NCI-H526 treated with DMSO at 0.1 percent for 48 hours (cell line): ENCODE data around the gene SEC31A.
"Not testable (repeated sequence)": the region's sequence is repeated elsewhere in the genome, so short reads cannot be mapped to it uniquely, and the experiment has no call there.

Source experiments
- DNase-seq: peaks from one replicate; lab custom pipeline; 2025; lab: John Stamatoyannopoulos, UW

Gene SEC31A

GRCh38 chr4:82890901-82891706 is at the start of gene SEC31A:
Gene SEC31A (minus strand): TSS chr4:82891153. CDS start chr4:82881936, 9,217 bp downstream.
- peak; percentile 77 for DNase-seq

DNA sequence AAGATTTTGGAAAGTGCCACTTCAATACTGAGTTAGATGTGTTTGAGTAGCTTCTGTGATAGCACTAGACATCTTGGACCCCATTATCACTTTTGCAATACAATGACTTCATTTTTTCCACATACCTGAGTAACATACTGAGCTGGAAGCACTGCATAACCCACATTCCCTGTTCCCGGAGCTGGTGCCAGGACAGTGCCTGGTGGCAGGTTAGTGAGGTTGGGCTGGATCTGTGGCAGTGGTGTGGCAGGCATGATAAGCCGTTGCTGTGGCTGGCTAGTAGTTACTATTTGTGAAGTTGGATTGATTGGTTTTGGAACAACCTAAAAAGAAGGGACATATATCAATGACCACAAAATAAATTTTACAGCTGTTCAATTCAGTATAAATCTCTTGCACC is 48.5 kb upstream of the SEC31A start:
- DNase-seq = no peak

DNA sequence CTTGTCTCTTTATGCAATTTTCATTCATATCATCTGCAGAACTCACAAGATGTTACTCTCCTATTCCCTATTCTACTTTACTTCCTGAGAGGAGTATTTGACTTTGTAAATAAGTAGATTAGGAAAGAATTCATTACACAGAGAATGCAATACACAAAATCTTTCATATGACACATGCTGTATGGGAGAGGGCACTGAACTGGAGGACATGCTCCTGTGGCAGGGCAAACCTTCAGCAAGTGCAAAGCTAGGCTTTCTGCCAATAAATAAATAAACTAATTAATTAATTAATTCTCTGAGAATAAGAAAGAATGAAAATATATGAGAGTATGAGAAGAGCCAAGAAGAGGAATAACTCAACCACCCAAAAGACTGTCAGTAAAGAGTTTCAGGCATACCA is 43.5 kb upstream of the SEC31A start:
- no peak for DNase-seq

- no peak for DNase-seq
These were observed 40.1 kb upstream of the SEC31A start for GRCh38 chr4:82930848-82931755.

- no peak for DNase-seq
These were observed 30.8 kb upstream of the SEC31A start for GRCh38 chr4:82921795-82922194.

DNA sequence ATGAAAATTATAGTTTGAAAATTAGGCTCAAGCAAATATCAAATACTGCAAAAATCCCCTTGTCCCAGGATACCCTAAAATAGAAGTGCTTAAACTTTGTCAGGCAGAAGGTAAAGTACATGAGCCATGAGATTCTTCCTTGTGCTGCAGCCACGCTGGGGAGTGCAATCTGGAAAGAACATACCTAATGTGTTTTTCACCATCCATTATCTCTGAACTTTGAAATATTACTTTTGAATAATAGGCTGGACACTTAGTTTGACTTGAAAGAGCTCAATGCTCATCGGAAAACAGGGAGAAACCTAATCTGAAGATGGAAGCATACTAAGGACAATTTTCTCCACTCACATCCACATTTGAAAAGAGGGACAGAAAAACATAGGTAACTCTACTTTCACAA is 28.4 kb upstream of the SEC31A start:
- DNase-seq = no peak

DNA sequence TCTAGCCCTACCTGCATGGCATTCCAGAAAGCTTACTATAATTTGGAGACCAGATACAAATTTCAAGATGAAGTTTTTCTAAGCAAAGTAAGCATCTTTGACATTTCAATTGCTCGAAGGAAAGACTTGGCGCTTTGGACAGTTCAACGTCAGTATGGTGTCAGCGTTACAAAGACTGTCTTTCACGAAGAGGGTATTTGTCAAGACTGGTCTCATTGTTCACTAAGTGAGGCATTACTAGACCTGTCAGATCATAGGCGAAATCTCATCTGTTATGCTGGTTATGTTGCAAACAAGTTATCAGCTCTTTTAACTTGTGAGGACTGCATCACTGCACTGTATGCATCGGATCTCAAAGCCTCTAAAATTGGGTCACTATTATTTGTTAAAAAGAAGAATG is 27.1 kb upstream of the SEC31A start:
- no peak for DNase-seq

- DNase-seq = not testable (repeated sequence)
These were observed 23.0 kb upstream of the SEC31A start for GRCh38 chr4:82913968-82914367.

- no peak for DNase-seq
These were observed 22.4 kb upstream of the SEC31A start for GRCh38 chr4:82913305-82913704.

DNA sequence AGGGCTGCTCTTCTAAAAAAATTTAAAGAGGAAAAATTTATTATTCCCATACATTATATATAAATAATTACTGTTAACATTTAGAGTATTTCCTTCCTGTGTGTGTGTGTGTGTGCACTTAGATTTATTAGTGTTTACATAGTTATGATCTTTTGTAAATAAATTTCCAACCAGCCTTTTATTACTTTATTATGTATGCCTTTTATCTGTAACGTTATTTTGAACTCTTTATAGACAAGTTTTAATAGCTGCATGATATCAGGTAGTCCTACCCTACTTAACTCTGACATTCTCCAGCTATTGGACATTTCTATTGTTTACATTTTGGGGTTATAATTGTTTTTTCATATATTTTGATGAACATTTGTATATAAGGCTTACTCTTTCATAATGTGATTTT is 18.4 kb upstream of the SEC31A start:
- DNase-seq = no peak

DNA sequence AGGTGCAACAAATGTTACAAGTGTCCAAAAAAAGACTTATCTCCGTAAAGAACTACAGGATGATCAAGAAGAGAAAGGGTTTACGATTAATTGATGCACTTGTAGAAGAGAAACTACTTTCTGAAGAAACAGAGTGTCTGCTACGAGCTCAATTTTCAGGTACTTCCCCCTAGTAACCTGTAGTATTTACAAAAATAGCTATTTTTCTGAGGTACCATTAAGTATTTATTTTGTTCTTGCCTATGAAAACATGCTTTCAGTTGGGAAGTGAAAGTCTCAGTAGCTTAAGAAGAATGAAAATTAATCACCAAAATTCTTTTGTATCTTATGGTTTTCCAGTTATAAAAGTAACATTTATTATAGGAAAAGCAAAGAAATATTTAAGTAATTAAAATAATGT is 15.5 kb upstream of the SEC31A start:
- DNase-seq = no peak

DNA sequence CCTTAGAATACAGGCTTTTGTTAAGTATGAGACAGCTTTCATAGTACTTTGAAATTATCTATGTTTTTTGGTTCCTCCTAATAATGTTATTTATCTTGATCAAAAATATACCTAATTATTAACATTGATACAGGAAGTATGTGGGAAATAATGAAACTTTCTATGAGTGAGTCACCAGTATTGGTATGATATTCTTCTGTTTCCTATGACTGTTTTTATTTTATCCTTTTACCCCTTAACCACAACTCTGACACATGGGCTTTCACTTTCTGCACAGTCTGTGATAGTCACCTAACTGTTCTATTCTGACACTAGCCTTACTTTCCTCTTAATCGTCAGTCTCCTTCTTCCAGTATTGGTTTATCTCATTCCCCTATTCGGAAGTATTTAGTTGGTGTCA is 14.3 kb upstream of the SEC31A start:
- DNase-seq = no peak

DNA sequence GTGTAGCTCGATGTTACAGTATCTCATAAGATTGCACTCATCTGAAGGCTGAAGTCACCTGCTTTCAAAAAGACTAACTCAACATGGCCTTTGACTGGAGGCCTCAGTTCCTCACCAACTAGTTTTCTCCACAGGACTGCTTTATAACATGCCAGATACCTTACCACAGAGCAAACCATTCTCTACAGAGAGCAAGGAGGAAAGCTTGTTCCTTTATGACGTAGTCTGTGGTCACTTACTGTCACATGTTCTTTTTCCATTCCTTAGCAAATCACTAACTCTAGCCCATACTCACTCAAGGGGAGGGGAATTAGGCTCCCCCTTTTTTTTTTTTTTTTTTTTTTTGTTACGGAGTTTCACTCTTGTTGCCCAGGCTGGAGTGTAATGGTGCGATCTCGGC is 12.8 kb upstream of the SEC31A start:
- DNase-seq = no peak

DNA sequence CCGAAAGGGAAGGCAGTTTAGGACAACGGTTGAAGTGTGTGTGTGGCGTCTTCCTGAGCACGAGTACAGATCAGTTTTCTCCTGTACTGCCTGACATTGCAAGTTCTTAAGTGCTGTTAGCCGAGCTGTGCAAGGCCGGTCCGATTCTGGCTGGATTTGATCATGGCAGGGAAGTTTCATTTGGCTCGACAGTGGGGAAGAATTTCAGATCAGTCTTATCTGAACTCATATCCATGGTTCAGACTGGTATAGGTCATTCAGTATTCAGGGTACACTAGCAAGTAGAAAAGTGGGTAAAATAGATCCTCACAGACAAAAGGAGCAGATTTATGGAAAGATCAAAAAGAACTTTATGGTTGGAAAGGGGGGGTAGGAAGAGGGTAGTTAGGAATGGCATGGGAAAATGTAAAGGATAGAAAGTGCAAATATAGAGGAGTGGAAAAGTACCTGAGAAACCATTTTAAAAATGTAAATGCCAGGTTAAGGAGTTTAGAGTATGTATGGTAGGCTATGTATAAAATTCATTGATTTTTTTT is 10.3 kb upstream of the SEC31A start:
- no peak for DNase-seq

- peak; percentile 93 for DNase-seq
These were observed 9.6 kb upstream of the SEC31A start, which contains the start of gene THAP9 for GRCh38 chr4:82900411-82901182. Gene THAP9 (plus strand): TSS chr4:82900735. CDS start chr4:82900803, 68 bp downstream.

GRCh38 chr4:82900066-82900410 is 9.1 kb upstream of the SEC31A start:
- DNase-seq = no peak

DNA sequence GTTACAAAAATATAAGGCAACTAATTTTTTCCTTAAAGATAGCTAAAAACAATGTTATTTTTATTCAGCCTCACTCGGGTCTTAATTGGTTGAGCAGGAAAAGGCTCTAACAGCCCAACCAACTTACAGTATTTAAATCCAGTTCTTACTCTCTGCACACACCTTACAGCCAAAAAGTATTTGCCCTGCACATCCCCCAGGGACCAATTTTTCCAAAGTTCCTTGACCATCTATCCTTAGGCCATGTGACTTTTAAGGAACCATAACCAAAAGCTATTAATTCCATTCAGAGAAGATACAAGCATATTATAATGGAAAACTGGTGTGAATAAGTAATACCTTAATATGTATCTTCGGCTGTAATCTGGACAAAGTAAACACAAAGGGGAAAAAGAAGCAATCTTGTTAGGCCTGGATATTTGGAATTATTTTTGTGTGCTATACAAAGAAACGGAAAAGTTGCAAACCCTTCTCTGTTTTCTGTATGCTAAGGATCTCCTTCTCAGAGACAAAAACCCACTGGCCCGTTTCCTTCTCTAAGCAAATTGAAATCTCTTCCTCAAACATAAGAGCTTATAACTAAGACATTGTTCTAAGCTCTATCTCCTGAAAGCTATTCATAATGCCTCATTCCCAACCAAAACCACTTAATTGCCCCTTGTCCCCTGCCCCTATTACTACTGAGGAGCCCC is 8.6 kb upstream of the SEC31A start:
- DNase-seq = no peak

- DNase-seq = no peak
These were observed 7.6 kb upstream of the SEC31A start for GRCh38 chr4:82898322-82899243.

DNA sequence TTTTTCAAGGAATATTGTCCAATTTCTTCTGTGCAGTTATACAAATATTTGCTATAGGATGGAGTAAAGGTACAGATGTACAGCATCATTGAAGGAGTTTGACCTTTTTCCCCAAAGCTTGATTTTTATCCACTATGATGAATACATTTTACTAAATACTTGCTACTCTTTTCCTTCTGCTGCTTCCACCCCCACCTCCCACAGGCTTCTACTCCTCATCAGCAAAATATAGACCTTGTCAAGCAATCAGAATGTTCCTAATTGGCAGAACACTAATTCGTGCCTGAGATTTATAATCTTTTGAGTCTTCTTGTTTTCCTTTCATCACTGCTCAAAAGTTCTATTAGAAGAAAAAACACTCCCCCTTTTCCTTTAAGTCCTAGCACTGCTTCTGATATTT is 5.8 kb upstream of the SEC31A start:
- no peak for DNase-seq

GRCh38 chr4:82893942-82894341 is 3.0 kb upstream of the SEC31A start:
- no peak for DNase-seq

- DNase-seq = no peak
These were observed 1.5 kb upstream of the SEC31A start for GRCh38 chr4:82892467-82892802.
